Natural killer cell (primary cell): ENCODE results near the gene MRPL24. TPM values are rescaled to one million over a fixed set of nuclear protein-coding genes. Genes with fewer than 3 reads are reported as not detected.

Experiments used
- ATAC-seq, 3 donors: fragments of 150-1000 bp in 2 of 3; fragments of 200-7000 bp in 1 of 3; cut with Tn5 transposase; 1 replicate in 1 of 3; 2 replicates in 2 of 3; pipeline ENCODE4 v1.10.0; 2021; ENCODE audit warnings: mild to moderate bottlenecking in 2 of 3, moderate library complexity in 2 of 3
- DNase-seq, 2 donors: peaks; one replicate each; pipeline versions ENCODE4 v3.0.0 to v3.0.0-alpha.2; 2013 to 2021; ENCODE audit warnings: mixed read lengths in 1 of 2
- H3K27ac ChIP-seq: one replicate; pipeline ENCODE4 v1.5.1; 2013; ENCODE audit warnings: mild to moderate bottlenecking, low read length
- H3K27me3 ChIP-seq: one replicate; pipeline ENCODE4 v1.6.1; 2013; ENCODE audit warnings: low read length; ENCODE audit not compliant: control insufficient read depth, insufficient read depth
- H3K36me3 ChIP-seq: one replicate; pipeline ENCODE4 v1.6.1; 2013; ENCODE audit warnings: low read length; ENCODE audit not compliant: control insufficient read depth, insufficient read depth
- H3K4me1 ChIP-seq: one replicate; pipeline ENCODE4 v1.6.1; 2013; ENCODE audit warnings: low read length; ENCODE audit not compliant: control insufficient read depth, insufficient read depth
- H3K4me3 ChIP-seq: one replicate; pipeline ENCODE4 v1.5.1; 2013; ENCODE audit warnings: low read length
- H3K9me3 ChIP-seq: one replicate; pipeline ENCODE4 v1.6.1; 2013; ENCODE audit warnings: low read length; ENCODE audit not compliant: control insufficient read depth, insufficient read depth
- H3K27ac Mint-ChIP-seq, 2 donors: one replicate each; pipeline ENCODE4 v1.8.0; 2022; ENCODE audit warnings: mild to moderate bottlenecking in 2 of 2, mixed read lengths in 2 of 2, moderate library complexity in 1 of 2
- H3K27me3 Mint-ChIP-seq, 2 donors: one replicate each; pipeline ENCODE4 v1.8.0; 2022; ENCODE audit warnings: low read depth in 2 of 2, mixed read lengths in 2 of 2
- H3K36me3 Mint-ChIP-seq: one replicate; pipeline ENCODE4 v1.8.0; 2022; ENCODE audit warnings: mixed read lengths
- H3K4me1 Mint-ChIP-seq, 2 donors: one replicate each; pipeline ENCODE4 v1.8.0; 2022; ENCODE audit warnings: mixed read lengths in 2 of 2
- H3K4me3 Mint-ChIP-seq: one replicate; pipeline ENCODE4 v1.8.0; 2022; ENCODE audit warnings: mild to moderate bottlenecking, moderate library complexity, mixed read lengths
- H3K9me3 Mint-ChIP-seq, 2 donors: one replicate each; pipeline ENCODE4 v1.8.0; 2022; ENCODE audit warnings: mixed read lengths in 2 of 2
- WGBS: methylation state at CpG from one replicate; pipeline ENCODE4 v1.1.7; 2013; ENCODE audit warnings: missing lambda C conversion rate; ENCODE audit not compliant: insufficient coverage; 5-methylcytosine and 5-hydroxymethylcytosine counted together
- intact Hi-C: fragments of 100-400 bp; cut with micrococcal nuclease; formaldehyde crosslinking; loops from one replicate; pipeline ENCODE4 v1.14.2; 2022
- total RNA-seq, 4 donors: library from RNA; stranded (reverse); fragments of 120-200 nt in 1 of 4; gene quantifications; one replicate each; pipeline versions ENCODE4 v1.2.3 to v1.2.4, GENCODE V29; 2013 to 2022
- TF ChIP-seq, protein P1 (sequence below): fragments of 200-600 bp; IDR thresholded peaks from one replicate; pipeline ENCODE4 v1.8.0; 2022; ENCODE audit warnings: antibody characterized with exemption

The MRPL24 gene
- total RNA-seq, 3 donors from 2014 or later (not counting 1 experiment from before 2014, with no cell fraction given) = 15.9 to 19.7 (median 18.7) TPM

GRCh38 chr1:156709031-156709430, 31.9 kb downstream of the MRPL24 start:
- Histone ChIP-seq H3K36me3 (no peaks in the 10 kb centered on the region), H3K4me3 (no peak overlapping the region), H3K27me3 (peaks cover 14% of the 10 kb centered on the region), H3K4me1 (peaks cover 31% of the 10 kb centered on the region), H3K9me3 (no peaks in the 10 kb centered on the region), H3K27ac (no peak overlapping the region)
- no peaks in the 10 kb centered on the region for H3K36me3 Mint-ChIP-seq
- intact Hi-C loops = no loop called here
- 92% methylated on average over 3 of the region's 4 CpGs for WGBS
- no peak overlapping the region for H3K4me3 Mint-ChIP-seq
- H3K4me1 Mint-ChIP-seq = peaks cover 18 to 33% of the 10 kb centered on the region in 2 donors
- DNase-seq (no peak), ATAC-seq (no peak)
- H3K27ac Mint-ChIP-seq = peak overlapping the region in 1 of 2 donors; percentile 4
- no peaks in the 10 kb centered on the region for H3K9me3 Mint-ChIP-seq
- TF ChIP-seq, protein P1, sequence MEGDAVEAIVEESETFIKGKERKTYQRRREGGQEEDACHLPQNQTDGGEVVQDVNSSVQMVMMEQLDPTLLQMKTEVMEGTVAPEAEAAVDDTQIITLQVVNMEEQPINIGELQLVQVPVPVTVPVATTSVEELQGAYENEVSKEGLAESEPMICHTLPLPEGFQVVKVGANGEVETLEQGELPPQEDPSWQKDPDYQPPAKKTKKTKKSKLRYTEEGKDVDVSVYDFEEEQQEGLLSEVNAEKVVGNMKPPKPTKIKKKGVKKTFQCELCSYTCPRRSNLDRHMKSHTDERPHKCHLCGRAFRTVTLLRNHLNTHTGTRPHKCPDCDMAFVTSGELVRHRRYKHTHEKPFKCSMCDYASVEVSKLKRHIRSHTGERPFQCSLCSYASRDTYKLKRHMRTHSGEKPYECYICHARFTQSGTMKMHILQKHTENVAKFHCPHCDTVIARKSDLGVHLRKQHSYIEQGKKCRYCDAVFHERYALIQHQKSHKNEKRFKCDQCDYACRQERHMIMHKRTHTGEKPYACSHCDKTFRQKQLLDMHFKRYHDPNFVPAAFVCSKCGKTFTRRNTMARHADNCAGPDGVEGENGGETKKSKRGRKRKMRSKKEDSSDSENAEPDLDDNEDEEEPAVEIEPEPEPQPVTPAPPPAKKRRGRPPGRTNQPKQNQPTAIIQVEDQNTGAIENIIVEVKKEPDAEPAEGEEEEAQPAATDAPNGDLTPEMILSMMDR = no peak
- peaks cover 7 to 12% of the 10 kb centered on the region in 2 donors for H3K27me3 Mint-ChIP-seq

DNA sequence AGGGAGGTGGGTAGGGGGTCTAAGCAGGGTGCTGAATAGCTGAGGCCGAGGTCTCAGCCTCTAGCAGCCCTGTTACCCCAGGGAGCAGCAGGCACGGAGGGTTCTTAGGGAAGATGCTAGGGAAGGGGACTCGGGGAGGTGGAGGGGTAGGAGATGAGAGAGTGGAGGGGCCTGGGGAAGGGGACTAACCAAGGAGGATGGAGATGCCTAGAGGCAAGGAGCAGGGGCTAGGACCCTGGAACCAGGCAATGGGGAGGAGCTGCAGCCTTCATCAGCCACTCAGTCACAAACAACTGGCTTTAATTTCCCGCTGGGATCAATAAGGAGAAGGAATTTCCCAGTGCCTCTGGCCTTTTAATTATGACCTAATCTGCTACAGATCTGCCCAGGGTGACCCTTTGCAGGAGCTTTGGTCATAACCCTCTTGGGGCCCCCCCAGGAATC, 32.6 kb downstream of the MRPL24 start:
- no peaks in the 10 kb centered on the region for H3K9me3 Mint-ChIP-seq
- TF ChIP-seq, protein P1 = no peak
- DNase-seq (no peak), ATAC-seq (no peak)
- peaks cover 10 to 20% of the 10 kb centered on the region in 2 donors for H3K27me3 Mint-ChIP-seq
- Histone ChIP-seq H3K27me3 (peaks cover 21% of the 10 kb centered on the region), H3K4me1 (peaks cover 31% of the 10 kb centered on the region), H3K4me3 (no peak overlapping the region), H3K36me3 (no peaks in the 10 kb centered on the region), H3K27ac (no peak overlapping the region), H3K9me3 (no peaks in the 10 kb centered on the region)
- H3K27ac Mint-ChIP-seq = peak overlapping the region in 1 of 2 donors; percentile 4
- H3K4me3 Mint-ChIP-seq = no peak overlapping the region
- intact Hi-C loops = no loop called here
- 61% methylated on average over 4 of the region's 4 CpGs for WGBS
- no peaks in the 10 kb centered on the region for H3K36me3 Mint-ChIP-seq
- peaks cover 18 to 33% of the 10 kb centered on the region in 2 donors for H3K4me1 Mint-ChIP-seq

DNA sequence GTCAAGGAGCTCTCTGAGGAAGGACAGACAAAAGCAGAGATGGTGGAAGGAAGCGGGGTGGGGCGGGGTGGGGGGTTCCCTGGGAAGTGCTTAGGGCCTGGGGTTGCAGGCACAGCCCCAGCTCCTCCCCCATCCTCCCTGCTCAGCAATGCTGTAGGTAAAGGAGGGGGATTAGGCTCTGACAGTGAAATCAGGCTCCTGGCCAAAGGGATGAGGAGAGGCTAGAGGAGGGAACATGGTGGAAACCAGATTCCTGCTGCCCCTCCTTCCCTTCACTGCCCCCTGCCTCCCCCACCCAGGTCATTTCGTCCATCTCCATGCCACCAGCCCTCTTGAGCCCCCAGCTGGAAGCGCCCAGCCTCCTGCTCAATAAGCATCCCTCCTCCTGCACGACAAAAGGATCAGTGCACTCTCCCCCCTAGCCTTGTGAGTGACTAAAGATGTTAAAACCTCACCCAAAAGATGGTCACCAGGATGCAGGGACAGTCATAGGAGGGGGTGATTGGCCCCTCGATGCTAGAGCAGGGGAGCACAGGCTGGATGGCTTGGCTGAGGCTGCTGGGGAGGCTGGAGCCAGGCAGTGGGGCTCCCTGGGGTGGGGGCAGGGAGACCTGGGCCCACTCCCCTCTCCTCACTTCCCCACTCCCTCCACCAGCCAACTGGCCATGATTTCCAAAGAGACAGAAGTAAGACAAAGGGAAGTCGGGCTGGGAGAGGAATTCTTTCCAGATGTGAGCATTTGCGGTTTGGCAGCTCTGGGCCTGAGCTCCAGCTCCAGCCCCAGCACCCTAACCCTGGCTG, 33.3 kb downstream of the MRPL24 start:
- no peaks in the 10 kb centered on the region for H3K9me3 Mint-ChIP-seq
- peaks cover 16 to 23% of the 10 kb centered on the region in 2 donors for H3K27me3 Mint-ChIP-seq
- peaks cover 18 to 33% of the 10 kb centered on the region in 2 donors for H3K4me1 Mint-ChIP-seq
- no peaks in the 10 kb centered on the region for H3K9me3 ChIP-seq
- H3K27me3 ChIP-seq = peaks cover 26% of the 10 kb centered on the region
- DNase-seq = no peak
- TF ChIP-seq, protein P1 = no peak
- no peak overlapping the region for H3K4me3 ChIP-seq
- 69% methylated on average over 7 of the region's 8 CpGs for WGBS
- no peak for ATAC-seq
- peak overlapping the region; percentile 86 for H3K4me3 Mint-ChIP-seq
- peak overlapping the region in 1 of 2 donors; percentile 4 for H3K27ac Mint-ChIP-seq
- H3K4me1 ChIP-seq = peaks cover 31% of the 10 kb centered on the region
- no peaks in the 10 kb centered on the region for H3K36me3 ChIP-seq
- H3K36me3 Mint-ChIP-seq = no peaks in the 10 kb centered on the region
- no peak overlapping the region for H3K27ac ChIP-seq
- intact Hi-C loops = loop anchor here (2.0 kb wide), 1 partner anchor 15 kb away; no protein-coding TSS in a partner anchor
